ENCODE data around the gene CDH24. TPM values are rescaled to one million over a fixed set of nuclear protein-coding genes. Genes with fewer than 3 reads are reported as not detected.

CDH24 gene
- total and polyA plus RNA-seq, 2 donors (not counting 3 experiments of a cell fraction or from before 2014, with no cell fraction given), result 21.7 to 52.9 TPM

DNA sequence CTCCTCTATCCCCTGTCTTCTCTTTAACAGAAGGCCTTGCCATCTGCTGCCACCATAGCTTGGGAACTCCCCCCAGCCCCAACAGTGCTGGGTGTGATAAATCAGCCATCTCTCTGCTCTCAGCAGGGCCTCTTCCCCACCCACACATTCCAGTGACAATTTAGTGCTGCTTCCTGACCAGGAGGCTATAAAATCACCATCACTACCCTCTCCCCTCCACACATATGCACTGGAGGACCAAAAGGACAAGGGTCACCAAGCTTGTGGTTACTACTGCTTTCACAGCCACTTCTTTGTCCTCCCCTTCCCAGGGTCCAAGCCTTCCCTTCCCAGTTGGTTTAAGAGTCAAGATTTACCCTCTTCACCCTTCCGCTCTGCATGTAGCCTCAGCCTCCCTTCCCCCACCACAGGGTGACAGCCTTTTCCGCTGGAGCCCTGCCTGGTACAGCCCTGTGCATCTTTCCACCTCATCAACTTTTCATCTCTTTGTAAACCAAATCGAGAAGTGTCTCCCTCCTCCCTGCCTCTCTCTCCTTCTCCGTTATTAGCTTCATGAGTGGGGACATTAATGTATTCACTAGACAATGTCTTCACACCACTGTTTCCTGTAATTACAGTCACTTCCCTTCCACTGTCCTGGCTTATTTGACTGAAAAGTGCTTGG, 32.0 kb downstream of the CDH24 start:
- intact Hi-C loops (cut with micrococcal nuclease) (no loop called here), dilution Hi-C loops (cut with MboI; ENCODE audit: extremely low pct_ligation_motif_present, low sequenced_read_pairs) (no loop called here)
- Histone ChIP-seq H3K27me3 (ENCODE audit: control insufficient read depth in 2 of 2, insufficient read depth in 2 of 2, low read length in 2 of 2) (no peaks in the 10 kb centered on the region), H3K9me3 (replicated peaks; ENCODE audit: control insufficient read depth, insufficient read depth, low read length) (no peaks in the 10 kb centered on the region), H3K79me2 (ENCODE audit: control insufficient read depth, insufficient read depth, low read length) (peaks cover 10% of the 10 kb centered on the region), H2AFZ (ENCODE audit: low read depth, low read length) (no peak overlapping the region), H3K9me1 (replicated peaks; ENCODE audit: control insufficient read depth, extremely low read depth, insufficient read depth, low read length) (no peaks in the 10 kb centered on the region), H3K4me1 (ENCODE audit: control insufficient read depth, extremely low read depth, insufficient read depth, low read length) (peaks cover 4% of the 10 kb centered on the region), H4K20me1 (replicated peaks; ENCODE audit: control insufficient read depth, extremely low read depth, insufficient read depth, low read length) (no peaks in the 10 kb centered on the region), H3K4me2 (ENCODE audit: insufficient read depth, low read length) (no peak overlapping the region), H3K27ac (ENCODE audit: insufficient read depth, low read depth, low read length) (no peak overlapping the region), H3K36me3 (ENCODE audit: control insufficient read depth in 2 of 2, extremely low read depth in 1 of 2, insufficient read depth in 2 of 2, low read length in 2 of 2) (peaks cover 8 to 12% of the 10 kb centered on the region in 2 experiments), H3K4me3 (replicated peaks in 1 of 3; ENCODE audit: insufficient read depth in 1 of 3, low read depth in 1 of 3, low read length in 3 of 3) (no peak overlapping the region), H3K9ac (replicated peaks; ENCODE audit: extremely low read depth, insufficient read depth, low read length) (no peak overlapping the region)
- CTCF ChIA-PET, result interaction anchor here (1.2 to 5.0 kb wide), 4 partner anchors 30 to 44 kb away, joined by 3 to 32 read pairs (median 9); partner anchors contain the start of gene CDH24
- POLR2A ChIA-PET, result no interaction called here
- DNase-seq (ENCODE audit: low read depth, low spot score), result no peak
- no peak for TF ChIP-seq GATA2 (IDR thresholded peaks at IDR 0.05; ENCODE audit: insufficient read depth, insufficient read length, low read depth, low read length)
- BruUV-seq (replicated peaks), result no TSS peak
- no peak for FAIRE-seq

DNA sequence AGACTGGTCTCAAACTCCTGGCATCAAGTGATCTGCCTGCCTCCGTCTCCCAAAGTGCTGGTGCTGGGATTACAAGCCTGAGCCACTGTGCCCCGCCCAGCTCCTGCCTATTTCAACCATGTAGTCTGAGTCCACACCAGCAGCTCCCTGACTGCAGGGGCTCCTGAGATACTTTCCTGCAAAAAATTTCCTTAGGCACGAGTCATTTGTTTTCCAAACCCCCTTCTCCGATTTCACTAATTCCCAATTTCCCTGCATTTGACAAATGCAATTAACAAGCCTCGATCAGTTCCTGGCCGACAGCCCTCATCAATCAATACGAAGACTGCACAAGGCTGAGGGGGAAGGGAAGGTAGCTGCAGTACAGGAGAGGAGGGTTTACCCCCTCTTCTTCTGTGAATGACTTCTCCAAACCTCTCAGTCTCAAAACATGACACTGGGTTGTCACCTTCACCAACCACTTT, 32.7 kb downstream of the CDH24 start:
- no peaks in the 10 kb centered on the region for H4K20me1 ChIP-seq (replicated peaks; ENCODE audit: control insufficient read depth, extremely low read depth, insufficient read depth, low read length)
- H2AFZ ChIP-seq (ENCODE audit: low read depth, low read length), result no peak overlapping the region
- no peak overlapping the region for H3K27ac ChIP-seq (ENCODE audit: insufficient read depth, low read depth, low read length)
- dilution Hi-C loops (cut with MboI; ENCODE audit: extremely low pct_ligation_motif_present, low sequenced_read_pairs), result no loop called here
- H3K9ac ChIP-seq (replicated peaks; ENCODE audit: extremely low read depth, insufficient read depth, low read length), result no peak overlapping the region
- peaks cover 10% of the 10 kb centered on the region for H3K79me2 ChIP-seq (ENCODE audit: control insufficient read depth, insufficient read depth, low read length)
- H3K9me1 ChIP-seq (replicated peaks; ENCODE audit: control insufficient read depth, extremely low read depth, insufficient read depth, low read length), result no peaks in the 10 kb centered on the region
- no peaks in the 10 kb centered on the region for H3K27me3 ChIP-seq (ENCODE audit: control insufficient read depth in 2 of 2, insufficient read depth in 2 of 2, low read length in 2 of 2)
- CTCF ChIA-PET, result interaction anchor here (0.7 to 5.0 kb wide), 6 partner anchors 10 to 44 kb away, joined by 3 to 32 read pairs (median 6); partner anchors contain the start of genes AJUBA and CDH24
- H3K4me3 ChIP-seq (replicated peaks in 1 of 3; ENCODE audit: insufficient read depth in 1 of 3, low read depth in 1 of 3, low read length in 3 of 3), result no peak overlapping the region
- BruUV-seq (replicated peaks), result no TSS peak
- intact Hi-C loops (cut with micrococcal nuclease), result no loop called here
- no peak for DNase-seq (ENCODE audit: low read depth, low spot score)
- H3K9me3 ChIP-seq (replicated peaks; ENCODE audit: control insufficient read depth, insufficient read depth, low read length), result no peaks in the 10 kb centered on the region
- POLR2A ChIA-PET, result no interaction called here
- H3K4me2 ChIP-seq (ENCODE audit: insufficient read depth, low read length), result no peak overlapping the region
- no peak for FAIRE-seq
- H3K36me3 ChIP-seq (ENCODE audit: control insufficient read depth in 2 of 2, extremely low read depth in 1 of 2, insufficient read depth in 2 of 2, low read length in 2 of 2), result peaks cover 8 to 12% of the 10 kb centered on the region in 2 experiments
- peaks cover 4% of the 10 kb centered on the region for H3K4me1 ChIP-seq (ENCODE audit: control insufficient read depth, extremely low read depth, insufficient read depth, low read length)
- TF ChIP-seq, protein P1, sequence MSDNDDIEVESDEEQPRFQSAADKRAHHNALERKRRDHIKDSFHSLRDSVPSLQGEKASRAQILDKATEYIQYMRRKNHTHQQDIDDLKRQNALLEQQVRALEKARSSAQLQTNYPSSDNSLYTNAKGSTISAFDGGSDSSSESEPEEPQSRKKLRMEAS (IDR thresholded peaks at IDR 0.05; ENCODE audit: insufficient read depth, insufficient read length), result no peak
- TF ChIP-seq POLR2AphosphoS5 (IDR thresholded peaks at IDR 0.05; ENCODE audit: insufficient read depth, low read depth, low read length) (no peak), MYC (IDR thresholded peaks at IDR 0.05; ENCODE audit: low read depth, low read length) (no peak), GATA2 (IDR thresholded peaks at IDR 0.05; ENCODE audit: insufficient read depth, insufficient read length, low read depth, low read length) (no peak), EZH2 (IDR thresholded peaks at IDR 0.05; ENCODE audit: borderline replicate concordance, low read depth, low read length, severe bottlenecking) (no peak), FOS (IDR thresholded peaks at IDR 0.05; ENCODE audit: borderline replicate concordance, insufficient read depth, low read length) (no peak), JUN (IDR thresholded peaks at IDR 0.05; ENCODE audit: borderline replicate concordance, insufficient read depth, insufficient read length, low read depth) (no peak), POLR2A (IDR thresholded peaks at IDR 0.05; ENCODE audit: low read depth, low read length) (no peak)
- TF ChIP-seq, protein P2, sequence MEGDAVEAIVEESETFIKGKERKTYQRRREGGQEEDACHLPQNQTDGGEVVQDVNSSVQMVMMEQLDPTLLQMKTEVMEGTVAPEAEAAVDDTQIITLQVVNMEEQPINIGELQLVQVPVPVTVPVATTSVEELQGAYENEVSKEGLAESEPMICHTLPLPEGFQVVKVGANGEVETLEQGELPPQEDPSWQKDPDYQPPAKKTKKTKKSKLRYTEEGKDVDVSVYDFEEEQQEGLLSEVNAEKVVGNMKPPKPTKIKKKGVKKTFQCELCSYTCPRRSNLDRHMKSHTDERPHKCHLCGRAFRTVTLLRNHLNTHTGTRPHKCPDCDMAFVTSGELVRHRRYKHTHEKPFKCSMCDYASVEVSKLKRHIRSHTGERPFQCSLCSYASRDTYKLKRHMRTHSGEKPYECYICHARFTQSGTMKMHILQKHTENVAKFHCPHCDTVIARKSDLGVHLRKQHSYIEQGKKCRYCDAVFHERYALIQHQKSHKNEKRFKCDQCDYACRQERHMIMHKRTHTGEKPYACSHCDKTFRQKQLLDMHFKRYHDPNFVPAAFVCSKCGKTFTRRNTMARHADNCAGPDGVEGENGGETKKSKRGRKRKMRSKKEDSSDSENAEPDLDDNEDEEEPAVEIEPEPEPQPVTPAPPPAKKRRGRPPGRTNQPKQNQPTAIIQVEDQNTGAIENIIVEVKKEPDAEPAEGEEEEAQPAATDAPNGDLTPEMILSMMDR (IDR thresholded peaks at IDR 0.05; ENCODE audit: extremely low read depth in 1 of 2, insufficient read depth in 1 of 2, low read depth in 1 of 2, low read length in 2 of 2), result no peak
